HG03521 (cell line): ENCODE results near the gene MYO1D.

ENCODE experiments used
- ATAC-seq: cut with Tn5 transposase; IDR thresholded peaks from one replicate; pipeline ENCODE4 v1.9.1; 2021; ENCODE audit warnings: mild to moderate bottlenecking, moderate library complexity; ENCODE audit not compliant: unreplicated experiment

MYO1D gene

GRCh38 chr17:32517982-32518381, 358.9 kb downstream of the MYO1D start:
- no peak for ATAC-seq

GRCh38 chr17:32516940-32517701, 359.8 kb downstream of the MYO1D start:
- no peak for ATAC-seq

DNA sequence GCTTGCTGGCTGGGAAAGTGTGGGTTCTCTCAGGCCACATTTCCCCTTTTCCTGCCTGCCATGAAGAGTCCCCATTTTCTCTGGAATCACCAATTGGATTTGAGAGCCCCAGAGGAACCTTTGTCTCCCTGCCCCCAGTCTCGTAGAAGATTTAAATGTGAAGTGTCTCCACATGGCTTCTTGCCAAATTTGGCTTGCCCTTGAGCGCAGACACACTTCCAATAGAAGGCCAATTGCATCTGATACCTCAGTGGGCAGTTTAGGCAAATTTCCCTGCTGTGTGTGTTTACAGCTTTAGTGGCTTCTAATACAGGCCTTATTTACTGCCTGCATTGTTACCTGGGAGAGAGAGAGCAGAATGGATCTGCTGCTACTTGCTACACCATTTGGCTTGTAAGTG, 360.5 kb downstream of the MYO1D start:
- ATAC-seq: no peak

- no peak for ATAC-seq
Measured at GRCh38 chr17:32515677-32516383, 361.1 kb downstream of the MYO1D start.

- ATAC-seq: no peak
Measured at GRCh38 chr17:32514606-32515005, 362.3 kb downstream of the MYO1D start.

DNA sequence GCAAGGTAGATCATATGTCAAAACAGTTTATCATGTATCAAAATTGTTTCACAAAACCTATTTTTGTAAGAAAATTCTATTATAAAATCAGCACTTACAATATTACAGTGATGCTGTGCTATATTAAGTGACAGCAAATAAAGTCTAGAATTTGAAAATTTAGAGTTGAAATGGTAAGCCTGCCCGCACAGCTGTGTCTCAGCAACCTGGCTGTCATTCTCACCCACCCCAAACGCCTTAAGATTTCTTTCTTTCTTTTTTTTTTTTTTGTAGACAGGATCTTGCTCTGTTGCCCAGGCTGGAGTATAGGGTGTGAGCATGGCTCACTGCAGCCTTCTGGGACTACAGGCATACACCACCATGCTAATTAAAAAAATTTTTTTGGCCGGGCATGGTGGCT, 363.3 kb downstream of the MYO1D start:
- ATAC-seq: no peak

GRCh38 chr17:32512328-32512727, 364.6 kb downstream of the MYO1D start:
- ATAC-seq: no peak

DNA sequence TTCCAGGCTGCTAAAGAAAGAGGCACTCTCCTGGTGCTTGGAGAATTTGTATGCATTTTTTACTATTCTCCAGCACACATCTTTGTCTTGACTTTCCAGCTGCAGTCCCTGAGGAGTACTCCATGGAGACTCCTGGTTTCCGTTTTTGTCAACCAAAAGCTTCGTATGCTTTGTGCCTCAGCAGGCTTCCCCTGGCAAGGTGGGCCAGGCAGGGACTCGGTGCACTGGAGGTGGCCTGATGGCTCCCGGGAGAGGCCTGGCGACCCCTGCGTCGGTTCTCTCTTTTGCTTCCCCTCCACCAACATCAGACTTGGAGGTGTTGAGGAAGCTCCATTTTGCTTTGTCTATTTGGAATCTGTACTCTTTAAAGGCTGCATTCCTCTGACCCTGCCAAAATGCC, 366.5 kb downstream of the MYO1D start:
- ATAC-seq: no peak

- no peak for ATAC-seq
Measured at GRCh38 chr17:32508926-32509325, 368.0 kb downstream of the MYO1D start.

- ATAC-seq: no peak
Measured at GRCh38 chr17:32504166-32504990, 372.5 kb downstream of the MYO1D start.

DNA sequence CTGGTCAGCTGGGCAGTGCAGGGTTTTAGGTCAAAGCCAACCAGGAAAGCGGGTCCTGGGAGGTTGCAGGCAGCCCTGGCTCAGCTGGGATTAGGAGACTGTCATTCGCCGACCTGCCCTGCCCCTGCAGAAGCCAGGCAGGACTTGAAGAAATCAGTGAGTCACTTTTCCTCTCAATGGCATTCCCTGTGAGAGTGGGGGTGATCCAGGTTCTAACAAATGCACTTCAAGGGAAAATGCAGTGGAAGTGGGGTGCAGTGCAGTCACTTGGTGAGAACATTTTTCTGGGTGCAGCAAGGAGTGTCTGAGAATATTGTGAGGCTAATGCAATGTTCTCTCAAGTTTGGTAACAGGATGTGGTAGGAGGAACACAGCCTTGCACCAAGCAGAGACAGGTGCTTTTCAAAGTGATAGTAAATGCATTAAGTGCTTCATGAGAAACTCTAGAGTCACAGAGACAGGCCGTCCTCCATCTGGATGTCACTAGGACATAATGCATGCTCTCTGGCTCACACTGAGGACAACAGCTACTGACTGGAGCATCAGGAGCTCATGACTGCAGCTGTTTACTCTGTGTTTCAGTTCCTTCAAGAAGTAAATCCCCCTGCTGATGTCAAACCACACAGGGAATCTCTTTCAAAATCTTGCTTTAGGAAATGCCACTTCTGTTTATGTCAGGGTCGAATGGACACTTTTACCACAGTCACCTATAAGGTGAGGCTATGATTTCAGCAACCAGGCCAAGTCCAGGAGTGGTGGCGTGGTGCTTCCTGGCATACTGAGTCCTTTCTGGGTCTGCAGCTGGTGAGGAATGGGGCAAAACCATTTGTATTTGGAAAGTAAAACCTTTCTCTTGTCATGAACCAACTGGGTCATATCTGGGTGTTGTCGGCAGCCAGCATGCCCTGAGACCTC, 373.4 kb downstream of the MYO1D start:
- ATAC-seq: peak; percentile 80

DNA sequence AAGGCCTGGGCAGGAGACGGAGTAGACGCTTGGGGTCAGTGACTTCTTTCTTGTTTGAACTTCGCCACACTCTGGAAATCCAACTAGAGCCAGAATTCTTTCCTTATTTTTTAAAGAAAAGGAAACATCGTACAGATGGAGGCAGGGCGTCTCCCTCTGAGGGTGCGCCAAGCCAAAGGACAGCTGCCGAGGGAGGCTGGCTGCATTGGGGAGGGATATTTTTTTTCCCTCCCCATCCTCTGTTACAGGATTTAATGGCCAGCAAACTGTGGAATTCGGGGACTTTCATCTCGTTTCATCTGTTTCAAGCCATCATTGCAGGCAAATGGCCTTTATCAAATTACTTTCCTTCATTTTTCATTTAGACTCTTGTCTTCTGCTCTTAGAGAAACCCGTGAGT, 374.2 kb downstream of the MYO1D start:
- no peak for ATAC-seq

DNA sequence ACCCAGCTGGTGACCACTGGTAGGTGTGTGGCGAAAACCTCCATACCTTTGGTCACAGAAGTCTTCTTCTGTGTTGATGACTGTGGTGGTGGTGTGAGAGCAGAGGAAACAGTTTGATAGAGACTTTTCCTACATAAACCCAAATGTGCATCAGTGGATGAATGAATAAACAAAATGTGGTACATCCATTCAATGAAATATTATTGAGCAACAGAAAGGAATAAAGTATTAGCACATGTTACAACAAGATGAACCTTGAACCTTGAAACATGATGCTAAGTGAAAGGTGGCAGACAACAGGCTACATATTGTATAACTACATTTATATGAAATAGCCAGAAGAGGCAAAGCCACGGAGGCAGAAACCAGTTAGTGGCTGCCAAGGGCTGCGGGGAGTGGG, 374.9 kb downstream of the MYO1D start:
- ATAC-seq: no peak

- ATAC-seq: no peak
Measured at GRCh38 chr17:32498391-32498790, 378.5 kb downstream of the MYO1D start.

GRCh38 chr17:32497431-32498205, 379.3 kb downstream of the MYO1D start:
- ATAC-seq: no peak

DNA sequence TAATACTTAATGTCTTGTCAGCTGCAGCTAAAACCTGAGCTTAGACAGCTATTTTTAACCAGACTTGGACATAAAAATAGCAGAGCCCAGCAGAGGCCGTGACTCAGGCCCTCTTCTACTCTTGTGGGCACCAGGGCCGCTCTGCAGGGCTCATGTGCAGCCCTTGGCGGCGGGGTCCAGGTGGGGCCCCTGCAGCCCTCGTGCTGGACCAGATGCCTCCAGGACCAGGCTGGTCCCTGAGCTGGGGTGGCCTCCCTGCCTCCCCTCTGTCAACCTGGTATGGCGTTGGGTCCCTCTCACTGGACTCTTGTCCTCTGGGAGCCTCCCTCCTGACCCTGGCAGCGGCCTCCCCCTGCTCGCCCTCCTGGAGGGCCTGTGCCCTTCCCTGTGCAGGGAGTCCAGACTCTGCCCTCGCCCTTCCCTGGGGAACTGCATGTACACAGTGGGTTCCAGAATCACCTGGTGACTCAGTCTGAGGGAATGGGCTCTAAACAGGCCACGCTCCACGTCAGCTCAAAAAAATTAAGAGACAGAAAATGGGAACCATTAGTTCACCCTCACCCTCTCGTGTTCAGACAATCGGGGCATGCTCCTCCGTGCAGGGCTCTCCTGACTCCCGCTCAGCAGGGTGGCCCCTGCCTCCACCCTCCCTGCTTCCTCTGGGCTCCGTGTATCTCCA, 380.4 kb downstream of the MYO1D start:
- ATAC-seq: no peak

GRCh38 chr17:32495359-32496231, 381.3 kb downstream of the MYO1D start:
- no peak for ATAC-seq

DNA sequence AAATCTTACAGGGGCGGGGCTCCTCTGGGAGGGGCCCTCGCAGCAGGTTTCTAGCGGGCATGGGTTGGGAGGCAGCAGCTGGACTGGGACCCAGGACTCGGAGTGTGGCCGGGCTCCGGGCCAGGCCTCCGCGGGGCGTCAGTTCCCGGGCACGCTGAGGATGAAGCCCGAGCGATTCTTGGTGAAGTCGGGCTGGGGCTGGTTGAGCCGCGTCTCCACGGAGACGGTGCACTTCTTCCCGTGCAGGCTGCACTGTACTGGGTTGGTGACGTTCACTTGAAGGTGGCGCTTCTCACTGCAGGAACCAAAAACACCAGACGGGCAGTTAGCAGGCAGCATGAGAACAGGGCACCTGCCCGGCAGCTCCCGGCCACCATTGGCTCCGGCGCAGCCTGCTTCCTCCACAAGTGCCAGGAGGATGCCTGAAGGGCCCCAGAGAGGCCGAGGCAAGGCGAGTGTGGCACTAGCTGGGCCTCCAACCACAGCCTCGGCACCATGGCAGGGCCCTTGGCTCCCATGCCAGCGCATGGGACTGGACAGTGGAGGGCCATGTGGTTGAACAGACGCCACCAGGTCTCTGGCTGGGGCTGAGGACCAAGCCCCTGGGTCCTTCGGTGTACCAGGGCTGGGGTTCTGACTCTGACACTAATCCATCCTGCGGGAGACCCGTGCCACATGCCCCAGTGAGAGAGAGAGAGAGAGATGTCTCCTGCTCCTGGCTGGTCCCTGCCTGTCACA, 382.1 kb downstream of the MYO1D start:
- ATAC-seq: no peak
